GM18519 (cell line): ENCODE measurements around the gene ZNF564.
"Not testable (repeated sequence)": the region's sequence is repeated elsewhere in the genome, so short reads cannot be mapped to it uniquely, and the experiment has no call there.

Experiments
- ATAC-seq: cut with Tn5 transposase; IDR thresholded peaks from one replicate; pipeline ENCODE4 v1.9.1; 2021; ENCODE audit warnings: mild to moderate bottlenecking, moderate library complexity; ENCODE audit not compliant: unreplicated experiment, low FRiP score

ZNF564 gene

GRCh38 chr19:12513531-12514061, 37.7 kb downstream of the ZNF564 start:
- no peak for ATAC-seq

DNA sequence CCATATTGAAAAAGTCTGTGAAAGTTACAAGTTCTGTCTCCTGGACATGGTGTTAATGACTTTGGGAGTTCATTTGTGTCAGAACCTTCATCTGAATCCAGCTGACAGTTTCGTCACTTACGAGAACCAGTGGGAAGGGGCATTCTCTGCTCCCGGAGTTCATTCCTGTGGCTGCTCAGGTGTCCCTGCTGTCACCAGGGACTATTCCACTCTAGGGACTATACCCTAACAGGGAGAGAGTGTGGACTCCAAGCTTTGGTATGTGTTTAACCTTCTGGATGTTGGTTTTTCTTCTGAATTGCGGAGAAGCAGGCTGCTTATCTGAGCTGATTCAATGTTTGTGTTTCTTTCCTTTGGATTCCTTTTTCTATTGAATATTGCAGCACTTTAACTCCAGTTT, 54.2 kb downstream of the ZNF564 start:
- no peak for ATAC-seq

DNA sequence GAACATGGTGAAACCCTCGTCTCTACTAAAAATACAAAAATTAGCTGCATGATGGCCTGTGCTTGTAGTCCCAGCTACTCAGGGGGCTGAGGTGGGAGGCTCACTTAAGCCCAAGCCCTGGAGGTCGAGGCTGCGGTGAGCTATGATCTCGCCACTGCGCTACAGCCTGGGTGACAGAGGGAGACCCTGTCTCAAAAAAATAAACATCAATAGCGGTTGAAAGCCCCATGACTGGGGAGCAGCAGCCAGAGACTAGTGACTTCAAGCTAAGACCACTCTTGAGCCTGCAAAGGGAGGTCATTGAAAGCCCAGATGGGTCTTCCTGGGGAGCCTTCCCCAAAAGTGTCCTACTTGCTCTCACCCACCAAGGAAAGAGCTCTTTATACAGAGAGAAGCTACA, 54.8 kb downstream of the ZNF564 start:
- ATAC-seq = no peak

DNA sequence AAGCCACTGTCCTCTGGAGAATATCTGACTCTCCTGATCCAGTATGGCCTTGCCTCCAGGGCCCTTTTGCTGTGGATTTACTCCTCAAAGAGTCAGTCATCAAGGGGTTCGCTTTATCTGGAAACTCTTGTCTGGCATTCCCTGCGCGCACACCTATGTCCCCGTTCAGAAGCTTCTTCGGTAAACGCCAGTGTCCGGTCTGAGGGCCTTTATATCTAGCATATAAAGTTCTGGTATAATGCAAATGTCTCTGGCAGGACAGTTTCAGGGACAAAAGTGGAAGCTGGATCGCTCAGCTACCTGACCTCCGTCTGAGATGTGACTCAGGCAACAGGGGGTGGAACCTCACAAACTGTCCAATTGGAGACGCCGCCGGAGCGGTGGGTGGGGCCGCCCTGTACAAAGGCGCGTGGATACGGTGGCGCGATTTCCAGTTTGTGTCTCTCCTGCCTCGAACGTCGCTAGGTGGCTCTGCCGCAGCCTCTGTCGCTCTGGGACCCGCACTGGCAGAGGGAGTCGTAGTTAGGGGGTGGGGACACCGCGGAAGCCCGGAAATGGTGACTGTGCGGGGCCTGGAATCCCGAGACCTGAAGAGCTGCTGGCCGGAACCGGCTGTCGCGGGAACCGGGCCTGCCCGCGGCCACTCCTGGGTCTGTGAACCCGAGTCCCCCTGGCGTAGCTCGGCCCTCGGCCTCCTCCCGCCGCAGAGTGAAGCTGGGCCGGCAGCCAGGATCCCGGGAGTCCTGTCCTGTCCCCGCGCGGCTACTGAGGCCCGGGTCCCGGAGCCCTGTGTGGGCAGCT, 56.1 kb downstream of the ZNF564 start:
- ATAC-seq = peak; percentile 78

DNA sequence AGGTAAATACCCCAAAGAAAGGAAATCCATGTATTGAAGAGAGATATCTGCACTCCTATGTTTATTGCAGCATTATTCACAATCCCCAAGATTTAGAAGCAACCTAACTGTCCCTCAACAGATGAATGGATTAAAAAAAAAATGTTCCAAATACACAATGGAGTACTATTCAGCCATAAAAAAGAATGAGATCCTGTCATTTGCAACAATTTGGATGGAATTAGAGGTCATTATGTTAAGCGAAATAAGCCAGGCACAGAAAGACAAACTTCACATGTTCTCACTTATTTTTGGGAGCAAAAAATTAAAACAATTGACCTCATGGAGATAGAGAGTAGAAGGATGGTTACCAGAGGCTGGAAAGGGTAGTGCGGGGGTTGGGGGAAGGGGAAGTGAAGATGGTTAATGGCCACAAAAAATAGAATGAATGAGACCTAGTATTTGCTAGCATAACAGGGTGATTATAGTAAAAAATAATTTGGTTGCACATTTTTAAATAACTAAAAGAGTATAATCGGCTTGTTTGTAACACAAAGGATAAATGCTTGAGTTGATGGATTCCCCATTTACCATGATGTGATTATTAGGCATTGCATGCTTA, 56.9 kb downstream of the ZNF564 start:
- no peak for ATAC-seq

- not testable (repeated sequence) for ATAC-seq
Observed at GRCh38 chr19:12486265-12486783, 65.0 kb downstream of the ZNF564 start.

DNA sequence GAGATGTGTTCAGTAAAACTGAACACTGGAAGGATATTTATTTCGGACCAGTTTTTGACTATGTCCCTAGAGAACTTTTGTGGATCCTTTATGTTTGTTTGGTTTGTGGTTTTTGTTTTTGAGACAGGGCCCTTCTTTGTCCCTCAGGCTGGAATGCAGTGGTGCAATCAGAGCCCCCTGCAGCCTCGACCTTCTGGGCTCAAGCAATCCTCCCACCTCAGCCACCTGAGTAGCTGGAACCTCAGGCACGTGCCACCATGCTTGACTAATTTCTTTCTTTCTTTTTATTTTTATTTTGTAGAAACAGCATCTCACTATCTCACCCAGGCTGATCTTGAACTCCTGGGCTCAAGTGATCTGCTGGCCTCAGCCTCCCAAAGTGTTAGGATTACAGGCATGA, 65.7 kb downstream of the ZNF564 start:
- no peak for ATAC-seq

DNA sequence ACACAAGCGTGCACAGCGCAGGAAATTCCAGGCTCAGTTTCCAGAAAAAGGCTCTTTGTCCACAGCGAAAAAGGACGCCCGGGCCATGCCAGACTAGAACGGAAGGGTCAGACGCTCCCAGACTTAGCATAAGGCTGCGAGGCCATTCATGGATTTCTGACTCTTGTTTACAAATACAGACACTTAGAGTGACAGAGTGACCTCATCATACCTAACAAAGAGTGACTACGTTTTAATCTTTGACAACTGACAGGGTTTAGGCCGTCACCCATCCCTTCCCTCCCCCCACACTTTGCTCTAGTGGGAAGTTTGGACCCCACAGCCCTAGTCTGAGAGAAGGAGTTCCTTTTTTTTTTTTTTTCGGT, 66.2 kb downstream of the ZNF564 start:
- ATAC-seq = no peak

DNA sequence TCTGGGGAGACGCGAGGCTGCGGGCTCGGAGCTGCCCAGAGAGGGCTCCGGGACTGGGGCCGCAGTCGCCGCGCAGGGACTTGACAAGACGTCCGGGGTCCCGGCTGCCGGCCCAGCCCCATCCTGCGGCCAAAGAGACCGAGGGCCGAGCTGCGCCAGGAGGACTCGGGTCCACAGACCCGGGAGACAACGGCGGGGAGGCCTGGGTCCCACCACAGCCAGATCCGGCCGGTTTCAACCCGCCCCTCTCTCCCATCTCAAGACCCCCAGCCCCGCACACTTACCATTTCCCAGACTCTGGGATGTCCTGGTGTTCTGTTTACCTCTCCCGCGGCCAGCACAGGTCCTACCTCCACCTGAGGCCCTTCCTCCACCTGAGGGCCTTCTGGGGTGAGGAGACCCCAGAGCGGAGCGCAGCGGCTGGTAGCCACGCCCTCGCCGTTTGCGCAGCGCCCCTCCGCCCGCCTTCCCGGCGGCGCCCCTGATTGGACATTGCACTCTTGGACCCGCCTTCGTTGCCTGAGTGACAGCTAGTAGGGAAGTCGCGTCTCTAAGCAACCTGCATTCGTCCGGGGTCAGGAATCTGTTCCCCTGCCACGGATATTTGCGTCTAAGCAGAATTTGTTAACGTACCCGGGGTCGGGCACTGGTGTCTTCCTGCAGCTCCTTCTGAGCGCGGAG, 66.8 kb downstream of the ZNF564 start, which contains the start of gene ZNF709:
TSS of gene ZNF709 (minus strand) at position 446 of the 681 bp plus-strand sequence. CDS start at position 287, 159 bp downstream.
- ATAC-seq = no peak

DNA sequence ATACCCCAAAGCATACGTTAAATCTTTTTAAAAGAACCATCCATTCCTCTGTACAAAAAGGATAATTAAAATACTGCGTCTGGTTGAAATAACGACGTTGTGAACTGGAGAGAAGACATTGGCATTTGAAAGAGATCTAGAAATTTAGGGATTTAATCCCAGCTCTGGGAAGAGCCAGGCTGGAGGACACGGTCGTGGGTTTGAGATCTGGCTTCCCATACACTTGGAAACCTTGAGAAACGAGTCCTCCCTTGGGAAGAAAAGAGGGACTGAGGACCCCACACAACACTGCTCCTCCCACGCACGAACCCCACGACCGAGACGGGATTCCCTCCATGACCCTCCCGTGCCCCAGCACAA, 67.3 kb downstream of the ZNF564 start:
- no peak for ATAC-seq

DNA sequence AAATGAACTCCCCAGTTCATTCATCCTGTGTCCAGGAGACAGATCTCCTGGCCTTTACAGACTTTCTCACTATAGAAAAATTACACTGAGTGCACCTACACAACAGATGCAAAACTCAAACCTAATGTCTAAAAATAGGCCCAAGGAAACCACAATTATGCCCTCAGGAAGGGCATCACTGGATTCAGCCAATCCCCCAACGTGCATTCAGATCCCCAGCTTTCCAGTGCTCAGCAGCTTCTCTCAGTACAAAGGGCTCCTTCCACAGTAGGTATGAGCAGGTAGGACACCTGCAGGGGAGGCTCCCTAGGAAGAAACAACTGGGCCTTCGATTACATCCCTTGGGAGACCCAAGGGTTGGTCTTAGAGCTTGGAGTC, 68.8 kb downstream of the ZNF564 start:
- ATAC-seq = no peak

GRCh38 chr19:12481781-12482508, 69.3 kb downstream of the ZNF564 start:
- no peak for ATAC-seq

DNA sequence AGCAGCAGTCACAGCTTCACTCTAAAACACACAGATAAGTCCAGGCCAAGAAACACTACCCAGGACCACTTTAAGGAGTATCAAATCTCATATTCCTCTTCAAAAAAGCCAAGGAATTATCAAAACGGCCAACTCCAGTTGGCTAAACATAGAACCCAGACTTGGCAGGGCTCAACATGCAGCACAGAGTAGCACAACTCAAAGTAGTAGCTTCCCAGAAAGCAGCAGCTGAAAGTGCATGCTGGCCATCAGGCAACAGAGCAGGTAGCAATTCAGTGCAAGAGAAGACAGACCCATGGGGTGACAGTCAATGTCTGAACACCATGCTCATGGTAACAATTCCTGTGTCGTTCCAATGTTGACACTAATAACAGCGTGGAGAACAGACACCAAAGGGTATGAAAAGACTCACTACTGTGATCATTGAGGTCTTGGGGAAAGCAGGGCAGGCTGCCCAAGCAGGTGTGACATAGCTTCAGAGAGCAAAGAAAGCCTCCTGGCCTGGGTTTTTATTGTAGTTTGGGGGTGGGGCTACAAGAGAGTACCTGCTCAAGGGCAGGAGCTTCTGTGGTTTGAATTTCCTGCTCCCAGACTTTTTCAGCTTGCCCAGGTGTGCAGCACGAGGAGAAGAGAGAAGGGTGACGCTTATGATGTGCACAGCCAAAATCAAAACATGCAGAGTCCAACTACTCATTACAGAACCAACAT, 72.9 kb downstream of the ZNF564 start:
- ATAC-seq = no peak
